Stimulated activated CD8-positive, alpha-beta memory T cell treated with anti-CD3 and anti-CD28 coated beads, Interleukin-15, amount 100 ng/mL, for 1 hour (primary cell): Measurements from ENCODE around the gene SLC4A9.
A peak's percentile ranks its signal among the peaks of the same experiment; 100 is the strongest.

Experiments
- DNase-seq: peaks from one replicate; pipeline ENCODE4 v3.0.0-alpha.2; 2020; ENCODE audit warnings: low read depth

Gene SLC4A9

GRCh38 chr5:140361901-140362300 lies 1.9 kb downstream of the SLC4A9 start:
- no peak for DNase-seq

- no peak for DNase-seq
Observed at GRCh38 chr5:140362311-140362710, 2.3 kb downstream of the SLC4A9 start.

GRCh38 chr5:140362875-140363630 lies 3.1 kb downstream of the SLC4A9 start:
- DNase-seq: peak; percentile 69

GRCh38 chr5:140363631-140364471 lies 3.9 kb downstream of the SLC4A9 start:
- DNase-seq: no peak

- DNase-seq: no peak
Observed at GRCh38 chr5:140364472-140364765, 4.4 kb downstream of the SLC4A9 start.

GRCh38 chr5:140365282-140365681 lies 5.3 kb downstream of the SLC4A9 start:
- no peak for DNase-seq

- DNase-seq: no peak
Observed at GRCh38 chr5:140365941-140366340, 5.9 kb downstream of the SLC4A9 start.

DNA sequence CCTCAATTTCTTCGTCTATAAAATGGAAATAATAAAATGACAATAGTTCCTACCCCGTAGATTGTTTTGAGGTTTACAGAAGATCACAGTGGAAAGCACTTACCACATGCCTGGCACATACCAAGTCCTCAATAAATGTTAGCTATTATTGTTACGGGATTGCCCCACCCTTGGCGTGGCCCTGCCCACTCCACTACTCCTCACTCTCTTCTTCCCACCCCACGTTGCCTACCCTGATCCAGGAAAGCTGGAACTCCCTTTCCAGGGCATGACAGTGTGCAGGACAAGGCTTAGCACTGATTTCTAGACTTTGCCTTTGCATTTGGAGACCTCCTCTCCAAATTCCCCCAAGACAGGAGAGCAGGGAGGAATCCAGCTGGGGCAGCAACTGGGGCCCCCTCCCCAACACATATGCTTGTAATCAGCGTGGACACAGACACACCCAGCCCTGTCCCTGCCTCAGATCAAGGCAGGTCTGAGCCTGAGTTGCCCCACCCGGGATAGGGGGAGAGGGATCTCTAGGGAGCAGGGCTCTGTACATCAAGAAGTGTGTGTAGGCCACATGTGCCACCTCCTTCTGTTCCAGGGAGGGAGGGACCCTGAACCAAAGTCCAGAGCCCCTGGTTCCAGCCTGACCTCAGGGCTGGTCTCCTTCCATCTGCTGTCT lies 6.7 kb downstream of the SLC4A9 start:
- DNase-seq: no peak

- no peak for DNase-seq
Observed at GRCh38 chr5:140367256-140368013, 7.4 kb downstream of the SLC4A9 start.

- no peak for DNase-seq
Observed at GRCh38 chr5:140371356-140372151, 11.6 kb downstream of the SLC4A9 start.

DNA sequence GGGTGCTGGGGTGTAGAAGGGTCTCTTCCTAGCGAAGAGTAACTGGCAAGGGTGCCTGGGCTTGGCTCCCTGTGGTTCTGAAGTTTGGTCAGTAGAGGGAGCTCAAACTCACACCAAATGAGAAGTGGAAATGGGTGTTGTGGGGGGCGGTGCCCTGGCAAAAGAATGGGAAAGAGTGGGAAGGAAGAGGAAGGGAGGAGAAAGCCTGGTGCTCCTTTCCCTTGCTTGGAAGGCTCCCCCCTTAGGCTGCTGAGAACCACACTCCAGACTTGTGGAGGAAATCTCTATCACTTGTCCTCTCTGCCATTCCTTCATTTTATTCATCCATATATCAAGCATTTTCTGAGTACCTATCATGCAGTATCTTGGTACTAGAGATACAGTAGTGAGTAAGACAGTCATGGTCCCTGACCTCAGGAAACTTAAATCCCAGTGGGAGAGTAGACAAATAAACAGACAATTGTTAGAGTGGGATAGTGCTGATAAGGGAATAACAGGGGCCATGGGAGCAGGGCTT lies 13.0 kb downstream of the SLC4A9 start:
- DNase-seq: peak; percentile 14

- DNase-seq: no peak
Observed at GRCh38 chr5:140381351-140381750, 21.4 kb downstream of the SLC4A9 start.

DNA sequence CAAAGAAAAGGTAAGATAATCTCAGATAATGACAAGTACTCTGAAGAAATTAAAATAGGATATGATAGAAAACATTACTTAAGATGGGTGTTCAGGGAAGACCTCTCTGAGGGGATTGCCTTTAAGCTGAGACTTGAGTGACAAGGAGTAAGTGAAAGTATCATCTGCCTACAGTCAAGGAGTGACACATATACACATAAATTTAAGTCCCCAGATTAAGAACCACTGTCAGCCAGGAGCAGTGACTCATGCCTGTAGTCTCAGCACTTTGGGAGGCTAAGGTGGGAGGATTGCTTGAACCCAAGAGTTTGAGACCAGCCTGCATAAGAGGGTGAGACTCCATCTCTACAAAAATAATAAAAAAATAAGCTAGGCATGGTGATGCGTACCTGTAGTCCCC lies 22.0 kb downstream of the SLC4A9 start:
- DNase-seq: no peak

DNA sequence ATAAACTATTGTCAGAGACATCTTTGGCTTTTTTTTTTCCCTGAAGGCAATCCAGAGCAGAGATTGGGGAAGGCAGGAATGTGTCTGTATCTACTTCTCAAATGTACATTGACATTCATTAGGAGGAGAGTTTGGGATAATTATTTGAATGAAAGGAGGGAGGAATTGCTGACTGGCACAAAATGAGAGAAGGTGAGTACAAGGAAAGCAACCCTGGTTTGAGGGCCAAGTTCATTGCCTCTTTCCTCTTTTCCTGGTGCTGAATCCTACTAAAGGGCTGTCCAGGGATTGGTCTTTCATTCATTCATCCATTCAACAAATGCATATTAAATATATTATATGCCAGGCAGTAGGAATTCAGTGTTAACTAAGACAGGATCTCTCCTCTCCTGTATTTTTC lies 22.9 kb downstream of the SLC4A9 start:
- no peak for DNase-seq

GRCh38 chr5:140383300-140383699 lies 23.3 kb downstream of the SLC4A9 start:
- DNase-seq: no peak

DNA sequence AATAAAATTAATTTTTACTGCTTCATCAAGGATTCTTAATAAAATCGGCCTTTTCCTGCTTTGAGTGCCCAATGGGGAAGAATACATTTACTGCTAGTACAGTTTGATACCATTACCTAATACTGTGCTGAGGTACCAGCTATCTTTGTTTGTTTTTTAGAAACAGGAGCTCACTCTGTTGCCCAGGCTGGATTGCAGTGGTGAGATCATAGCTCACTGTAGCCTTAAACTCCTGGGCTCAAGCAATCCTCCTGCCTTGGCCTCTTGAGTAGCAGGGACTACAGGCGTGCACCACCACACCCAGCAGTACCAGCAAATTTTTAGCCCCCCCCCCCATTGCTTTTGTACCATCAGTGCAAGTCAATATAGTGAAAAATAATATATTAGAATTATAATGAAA lies 28.1 kb downstream of the SLC4A9 start:
- DNase-seq: no peak

DNA sequence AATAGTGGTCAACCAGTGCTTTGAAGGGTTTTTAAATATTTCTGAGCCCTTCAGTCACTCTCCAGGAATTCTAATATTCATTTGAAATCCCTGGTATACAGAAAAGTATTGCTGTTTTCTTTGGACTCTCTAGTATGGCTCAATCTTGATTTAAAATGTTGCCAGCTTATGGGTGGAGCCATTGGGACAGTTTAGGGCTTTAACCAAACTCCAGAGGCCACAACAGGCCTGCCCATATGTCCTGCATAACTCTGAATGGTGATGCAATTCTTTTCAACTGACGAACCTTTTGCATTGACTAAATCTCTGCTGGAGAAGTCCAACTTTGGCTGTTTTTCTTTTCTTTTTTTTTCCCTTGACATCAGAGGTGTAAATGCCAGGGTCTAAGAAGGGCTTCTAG lies 31.3 kb downstream of the SLC4A9 start:
- DNase-seq: no peak

GRCh38 chr5:140391732-140392131 lies 31.7 kb downstream of the SLC4A9 start:
- DNase-seq: no peak

- DNase-seq: no peak
Observed at GRCh38 chr5:140393738-140394137, 33.7 kb downstream of the SLC4A9 start.

DNA sequence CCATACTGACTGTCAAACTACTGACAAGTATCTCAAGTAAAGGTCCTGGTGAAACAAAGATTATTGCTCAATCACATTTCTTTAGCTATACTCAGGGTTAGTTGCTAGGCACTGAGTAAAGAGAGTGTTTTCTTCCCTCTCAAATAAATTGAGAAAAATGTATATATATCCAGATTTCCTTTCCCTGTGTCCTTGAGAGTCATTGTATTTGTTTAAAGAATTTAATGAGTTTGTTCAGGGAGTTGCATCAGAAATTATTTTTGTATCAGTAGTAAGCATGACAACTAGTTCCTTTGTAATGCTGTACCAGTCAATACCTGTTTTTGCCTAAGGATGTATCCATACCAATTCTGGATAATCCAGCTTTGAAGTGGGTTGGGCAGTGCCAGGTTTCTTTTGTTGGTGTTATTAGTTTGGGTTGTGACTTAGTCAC lies 38.4 kb downstream of the SLC4A9 start:
- no peak for DNase-seq
